D721Med (cell line): ENCODE measurements around the gene ZC3H11A.

Source experiments
- DNase-seq: peaks from one replicate; pipeline ENCODE4 v3.0.0; 2011; ENCODE audit warnings: low spot score; ENCODE audit not compliant: insufficient read length
- FAIRE-seq: peaks from 2 replicates; lab custom pipeline; 2011; peaks lifted over from hg19 to GRCh38; lab: Jason Lieb, UNC
- CTCF ChIP-seq: IDR thresholded peaks from 2 replicates; pipeline ENCODE4 v1.5.1; 2012; ENCODE audit warnings: mild to moderate bottlenecking, control low read depth; ENCODE audit not compliant: insufficient read depth; ENCODE audit errors: missing control alignments

The ZC3H11A gene

DNA sequence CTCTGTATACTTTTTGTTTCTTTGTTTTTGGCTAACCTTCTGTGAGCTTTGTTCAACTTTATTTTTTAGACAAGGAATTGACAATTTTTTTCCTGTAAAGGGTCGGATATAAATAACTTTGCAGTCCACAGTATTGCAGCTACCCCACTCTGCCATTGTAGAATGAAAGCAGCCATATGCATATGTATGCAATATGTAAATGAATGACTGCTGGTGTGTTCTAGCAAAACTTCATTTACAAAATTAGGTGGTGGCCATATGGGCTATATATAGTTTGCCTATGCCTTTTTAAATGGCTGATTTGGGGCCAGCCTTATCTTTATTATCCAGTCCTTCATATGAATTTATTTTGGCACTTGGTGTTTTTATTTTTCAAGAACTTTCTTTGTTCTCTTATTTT, 48.0 kb downstream of the ZC3H11A start:
- FAIRE-seq (no peak), DNase-seq (no peak)
- no peak for TF ChIP-seq CTCF
